H1 (cell line): ENCODE data around the gene KCNE4.

ENCODE experiments used
- GABPA ChIP-seq: IDR thresholded peaks from 2 replicates; pipeline ENCODE4 v1.6.1; 2011; ENCODE audit warnings: mild to moderate bottlenecking, low read length, moderate library complexity, borderline replicate concordance; ENCODE audit not compliant: insufficient read depth
- HDAC6 ChIP-seq: IDR thresholded peaks from one replicate; pipeline ENCODE4 v1.7.1; 2012; ENCODE audit warnings: low read depth, mild to moderate bottlenecking, inconsistent platforms, low read length, moderate library complexity
- TAF1 ChIP-seq: IDR thresholded peaks from 2 replicates; pipeline ENCODE4 v1.6.1; 2011; ENCODE audit warnings: mild to moderate bottlenecking, low read depth, low read length
- YY1 ChIP-seq: IDR thresholded peaks from 2 replicates; pipeline ENCODE4 v1.6.1; 2011; ENCODE audit warnings: low read depth, mild to moderate bottlenecking, low read length
- TF ChIP-seq, protein P1 (sequence below), 3 experiments: IDR thresholded peaks; 1 replicate in 2 of 3; 2 replicates in 1 of 3; pipeline versions ENCODE4 v1.5.1 to v1.6.1; 2011; ENCODE audit warnings: low read length in 3 of 3, mild to moderate bottlenecking in 3 of 3, inconsistent platforms in 2 of 3, low read depth in 1 of 3, moderate library complexity in 1 of 3; ENCODE audit not compliant: insufficient read depth in 1 of 3; ENCODE audit errors: control extremely low read depth in 1 of 3
- TF ChIP-seq, protein P2 (sequence below): IDR thresholded peaks from 2 replicates; pipeline ENCODE4 v1.6.1; 2011; ENCODE audit warnings: low read length, improper control_type of control experiment

DNA sequence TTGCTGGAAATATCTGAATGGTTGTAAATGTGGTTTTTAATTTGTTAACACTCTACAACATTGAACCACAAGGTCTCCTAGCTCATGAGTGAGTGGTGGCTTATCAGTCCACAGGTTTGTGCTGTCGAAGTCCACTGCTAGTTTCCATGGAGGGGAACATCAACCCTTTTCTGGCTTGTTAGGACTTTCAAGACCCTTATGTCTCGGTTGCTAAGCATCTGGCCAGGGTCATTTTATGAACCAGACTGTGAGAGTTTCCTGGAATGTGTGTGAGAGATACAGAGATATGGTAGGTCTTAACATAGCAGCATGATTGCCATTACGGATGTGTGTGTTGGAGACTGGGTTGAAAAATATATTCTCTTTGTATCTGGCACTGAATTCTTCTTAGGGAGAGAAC, 36.9 kb downstream of the KCNE4 start:
- TF ChIP-seq TAF1, result no peak
- no peak for TF ChIP-seq GABPA
- TF ChIP-seq, protein P1, sequence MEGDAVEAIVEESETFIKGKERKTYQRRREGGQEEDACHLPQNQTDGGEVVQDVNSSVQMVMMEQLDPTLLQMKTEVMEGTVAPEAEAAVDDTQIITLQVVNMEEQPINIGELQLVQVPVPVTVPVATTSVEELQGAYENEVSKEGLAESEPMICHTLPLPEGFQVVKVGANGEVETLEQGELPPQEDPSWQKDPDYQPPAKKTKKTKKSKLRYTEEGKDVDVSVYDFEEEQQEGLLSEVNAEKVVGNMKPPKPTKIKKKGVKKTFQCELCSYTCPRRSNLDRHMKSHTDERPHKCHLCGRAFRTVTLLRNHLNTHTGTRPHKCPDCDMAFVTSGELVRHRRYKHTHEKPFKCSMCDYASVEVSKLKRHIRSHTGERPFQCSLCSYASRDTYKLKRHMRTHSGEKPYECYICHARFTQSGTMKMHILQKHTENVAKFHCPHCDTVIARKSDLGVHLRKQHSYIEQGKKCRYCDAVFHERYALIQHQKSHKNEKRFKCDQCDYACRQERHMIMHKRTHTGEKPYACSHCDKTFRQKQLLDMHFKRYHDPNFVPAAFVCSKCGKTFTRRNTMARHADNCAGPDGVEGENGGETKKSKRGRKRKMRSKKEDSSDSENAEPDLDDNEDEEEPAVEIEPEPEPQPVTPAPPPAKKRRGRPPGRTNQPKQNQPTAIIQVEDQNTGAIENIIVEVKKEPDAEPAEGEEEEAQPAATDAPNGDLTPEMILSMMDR (IDR thresholded peaks at IDR 0.05; ENCODE audit: control extremely low read depth in 1 of 3, insufficient read depth in 1 of 3, low read depth in 1 of 3, low read length in 3 of 3), result no peak
- no peak for TF ChIP-seq HDAC6
- no peak for TF ChIP-seq YY1
- TF ChIP-seq, protein P2, sequence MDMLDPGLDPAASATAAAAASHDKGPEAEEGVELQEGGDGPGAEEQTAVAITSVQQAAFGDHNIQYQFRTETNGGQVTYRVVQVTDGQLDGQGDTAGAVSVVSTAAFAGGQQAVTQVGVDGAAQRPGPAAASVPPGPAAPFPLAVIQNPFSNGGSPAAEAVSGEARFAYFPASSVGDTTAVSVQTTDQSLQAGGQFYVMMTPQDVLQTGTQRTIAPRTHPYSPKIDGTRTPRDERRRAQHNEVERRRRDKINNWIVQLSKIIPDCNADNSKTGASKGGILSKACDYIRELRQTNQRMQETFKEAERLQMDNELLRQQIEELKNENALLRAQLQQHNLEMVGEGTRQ, result no peak
